MM.1S (cell line): ENCODE measurements around the gene TUBB8B.
"Not testable (repeated sequence)": the region's sequence is repeated elsewhere in the genome, so short reads cannot be mapped to it uniquely, and the experiment has no call there.

Experiments
- CTCF ChIP-seq: fragments of 300-600 bp; sonication (generic); IDR thresholded peaks from 2 replicates; pipeline ENCODE4 v1.5.1; 2016; ENCODE audit warnings: antibody characterized with exemption, low read length, mixed read lengths
- EZH2 ChIP-seq: fragments of 300-600 bp; sonication (generic); optimal IDR thresholded peaks from 2 replicates; pipeline ENCODE3; 2017; ENCODE audit warnings: low read depth, mild to moderate bottlenecking, antibody characterized with exemption, low read length, mixed read lengths
- EZH2phosphoT487 ChIP-seq: fragments of 300-600 bp; sonication (generic); IDR thresholded peaks from 2 replicates; pipeline ENCODE4 v1.6.1; 2018; ENCODE audit warnings: antibody characterized with exemption, low read length

DNA sequence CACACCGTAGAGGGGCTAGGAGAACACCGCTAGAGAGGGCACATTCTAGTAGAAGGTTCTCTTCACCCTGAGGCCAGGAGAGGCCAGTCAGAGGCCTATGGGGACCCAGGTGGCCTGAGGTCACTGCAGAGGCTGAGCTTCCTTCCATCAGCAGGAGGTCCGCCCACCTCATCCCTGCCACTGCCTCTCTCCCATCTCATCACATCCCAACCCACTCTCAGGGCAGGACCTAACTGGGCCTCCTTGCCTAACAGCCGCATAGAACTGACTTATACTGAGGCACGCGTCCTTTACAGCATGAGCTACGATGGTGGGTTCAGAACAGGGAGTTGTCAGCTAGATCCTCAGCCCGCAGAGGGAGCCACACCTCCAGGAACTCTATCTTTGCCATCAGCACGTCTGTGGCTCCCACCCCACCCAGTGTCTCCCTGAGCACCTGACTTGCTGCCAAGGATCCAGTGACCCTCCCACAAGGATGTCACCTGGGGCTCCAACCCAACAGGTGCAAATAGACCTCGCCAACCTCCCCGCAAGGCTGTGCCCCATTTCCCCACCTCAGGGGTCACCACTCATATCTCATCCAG, 33.3 kb upstream of the TUBB8B start:
- TF ChIP-seq CTCF, EZH2, EZH2phosphoT487: not testable (repeated sequence)
